Parathyroid adenoma (tissue), 2 donors: ENCODE data around the gene CLCN6.

Experiments used
- H2AFZ ChIP-seq: fragments of 300-600 bp; sonication (generic); one replicate; pipeline ENCODE4 v1.7.0; 2017; ENCODE audit warnings: antibody characterized with exemption, mild to moderate bottlenecking
- H3K27ac ChIP-seq: fragments of 300-600 bp; sonication (generic); one replicate; pipeline ENCODE4 v1.7.0; 2017
- H3K27me3 ChIP-seq: fragments of 300-600 bp; sonication (generic); one replicate; pipeline ENCODE4 v1.7.0; 2017; ENCODE audit warnings: low read length; ENCODE audit not compliant: control insufficient read depth, insufficient read depth
- H3K36me3 ChIP-seq: fragments of 300-600 bp; sonication (generic); one replicate; pipeline ENCODE4 v1.7.0; 2017; ENCODE audit warnings: low read length; ENCODE audit not compliant: control insufficient read depth, insufficient read depth
- H3K4me1 ChIP-seq: fragments of 300-600 bp; sonication (generic); one replicate; pipeline ENCODE4 v1.7.0; 2017; ENCODE audit warnings: control low read depth
- H3K4me2 ChIP-seq: fragments of 300-600 bp; sonication (generic); one replicate; pipeline ENCODE4 v1.7.0; 2017; ENCODE audit warnings: low read length
- H3K4me3 ChIP-seq: fragments of 300-600 bp; sonication (generic); one replicate; pipeline ENCODE4 v1.7.0; 2017; ENCODE audit warnings: low read depth, low read length
- H3K79me2 ChIP-seq: fragments of 300-600 bp; sonication (generic); one replicate; pipeline ENCODE4 v1.7.0; 2017; ENCODE audit warnings: control low read depth
- H3K9ac ChIP-seq: fragments of 300-600 bp; sonication (generic); one replicate; pipeline ENCODE4 v1.7.0; 2017; ENCODE audit warnings: mild to moderate bottlenecking
- H3K9me3 ChIP-seq: fragments of 300-600 bp; sonication (generic); one replicate; pipeline ENCODE4 v1.7.0; 2017; ENCODE audit warnings: low read length; ENCODE audit not compliant: control insufficient read depth
- TF ChIP-seq, protein P1 (sequence below): fragments of 300-600 bp; sonication (generic); IDR thresholded peaks from one replicate; pipeline ENCODE4 v1.7.0; 2017; ENCODE audit warnings: antibody characterized with exemption, mild to moderate bottlenecking
- donor health status: primary hyperparathyroidism.

The CLCN6 gene

DNA sequence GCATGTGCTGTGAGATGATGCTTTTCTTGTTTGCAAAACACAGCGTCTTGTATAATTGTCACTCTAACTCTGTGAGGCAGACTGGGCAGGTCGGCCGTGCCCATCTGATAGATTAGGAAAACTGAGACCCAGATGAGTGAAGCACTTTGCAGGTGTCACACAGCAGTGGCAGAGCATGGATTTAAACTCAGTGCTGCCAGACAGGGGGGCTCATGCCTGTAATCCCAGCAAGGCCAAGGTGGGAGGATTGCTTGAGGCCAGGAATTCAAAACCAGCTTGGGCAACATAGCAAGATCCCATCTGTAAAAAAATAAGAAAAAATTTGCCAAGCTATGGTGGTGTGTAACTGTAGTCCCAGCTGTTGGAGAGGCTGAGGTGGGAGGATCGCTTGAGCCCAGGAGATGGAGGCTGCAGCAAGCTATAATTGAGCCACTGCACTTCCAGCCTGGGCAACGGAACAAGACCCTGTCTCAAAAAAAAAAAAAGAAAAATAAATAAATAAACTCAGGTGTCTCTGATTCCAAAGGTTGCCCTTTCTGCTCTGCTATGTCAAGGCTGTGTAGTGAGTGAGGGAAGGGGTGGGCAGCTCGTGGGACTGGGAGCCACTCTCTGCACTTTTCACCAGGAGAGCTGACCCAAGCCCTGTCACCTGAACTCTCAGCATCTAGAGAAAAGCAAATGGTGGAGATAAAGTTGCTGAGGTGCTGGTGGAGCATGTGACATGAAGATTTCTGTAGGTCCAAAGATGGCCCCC lies 85.6 kb downstream of the CLCN6 start:
- Histone ChIP-seq H3K9ac (no peak overlapping the region), H3K4me1 (no peaks in the 10 kb centered on the region), H3K4me2 (no peak overlapping the region), H3K36me3 (no peaks in the 10 kb centered on the region), H3K9me3 (no peaks in the 10 kb centered on the region), H2AFZ (no peak overlapping the region), H3K79me2 (no peaks in the 10 kb centered on the region), H3K4me3 (no peak overlapping the region), H3K27ac (no peak overlapping the region), H3K27me3 (no peaks in the 10 kb centered on the region)
- TF ChIP-seq, protein P1, sequence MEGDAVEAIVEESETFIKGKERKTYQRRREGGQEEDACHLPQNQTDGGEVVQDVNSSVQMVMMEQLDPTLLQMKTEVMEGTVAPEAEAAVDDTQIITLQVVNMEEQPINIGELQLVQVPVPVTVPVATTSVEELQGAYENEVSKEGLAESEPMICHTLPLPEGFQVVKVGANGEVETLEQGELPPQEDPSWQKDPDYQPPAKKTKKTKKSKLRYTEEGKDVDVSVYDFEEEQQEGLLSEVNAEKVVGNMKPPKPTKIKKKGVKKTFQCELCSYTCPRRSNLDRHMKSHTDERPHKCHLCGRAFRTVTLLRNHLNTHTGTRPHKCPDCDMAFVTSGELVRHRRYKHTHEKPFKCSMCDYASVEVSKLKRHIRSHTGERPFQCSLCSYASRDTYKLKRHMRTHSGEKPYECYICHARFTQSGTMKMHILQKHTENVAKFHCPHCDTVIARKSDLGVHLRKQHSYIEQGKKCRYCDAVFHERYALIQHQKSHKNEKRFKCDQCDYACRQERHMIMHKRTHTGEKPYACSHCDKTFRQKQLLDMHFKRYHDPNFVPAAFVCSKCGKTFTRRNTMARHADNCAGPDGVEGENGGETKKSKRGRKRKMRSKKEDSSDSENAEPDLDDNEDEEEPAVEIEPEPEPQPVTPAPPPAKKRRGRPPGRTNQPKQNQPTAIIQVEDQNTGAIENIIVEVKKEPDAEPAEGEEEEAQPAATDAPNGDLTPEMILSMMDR, result no peak
